Left ventricle myocardium inferior (tissue), 1 donor: ENCODE data around the gene PILRB. TPM values are rescaled to one million over a fixed set of nuclear protein-coding genes. Genes with fewer than 3 reads are reported as not detected.
"Not testable (repeated sequence)": the region's sequence is repeated elsewhere in the genome, so short reads cannot be mapped to it uniquely, and the experiment has no call there.

Experiments used
- DNase-seq: peaks from one replicate; pipeline ENCODE4 v3.0.0-alpha.2; 2020
- H3K27ac ChIP-seq: fragments of 200-600 bp; replicated peaks from 2 replicates; pipeline ENCODE4 v1.8.0; 2021
- H3K27me3 ChIP-seq: fragments of 200-600 bp; 2 replicates; pipeline ENCODE4 v1.8.0; 2021; ENCODE audit warnings: low read depth
- H3K36me3 ChIP-seq: fragments of 200-600 bp; 2 replicates; pipeline ENCODE4 v1.8.0; 2021
- H3K4me1 ChIP-seq: fragments of 200-600 bp; 2 replicates; pipeline ENCODE4 v1.8.0; 2021
- H3K4me3 ChIP-seq: fragments of 200-600 bp; 2 replicates; pipeline ENCODE4 v1.8.0; 2021; ENCODE audit warnings: mild to moderate bottlenecking, moderate library complexity
- H3K9me3 ChIP-seq: fragments of 200-600 bp; replicated peaks from 2 replicates; pipeline ENCODE4 v1.8.0; 2021
- intact Hi-C: fragments of 100-400 bp; cut with micrococcal nuclease; formaldehyde crosslinking; loops from one replicate; pipeline ENCODE4 v1.11.0; 2022
- long read RNA-seq: library from polyadenylated mRNA; unstranded; transcript quantifications from one replicate; pipeline ENCODE4 v2.0.0, GENCODE V29; 2021
- total RNA-seq: library from RNA; stranded (reverse); fragmentation: NEBNext Ultra II Directional; extraction: Animal tissue kit (Norgen Biotek cat#: 25700); gene quantifications from one replicate; pipeline ENCODE4 v1.2.1, GENCODE V29; 2021
- TF ChIP-seq, protein P1 (sequence below): fragments of 200-600 bp; IDR thresholded peaks from 2 replicates; pipeline ENCODE4 v1.8.0; 2021; ENCODE audit warnings: antibody characterized with exemption, mild to moderate bottlenecking, borderline replicate concordance
- donor health status: DM: no; HTN: yes; CAD: no; lungs with severe emphysema.

Gene PILRB
- total RNA-seq, result 10.6 TPM
- long read RNA-seq, partial matches to known transcripts, result 0 of 4 reads
- long read RNA-seq, other reads (novel, unspliced or antisense), result 4 of 4 reads

DNA sequence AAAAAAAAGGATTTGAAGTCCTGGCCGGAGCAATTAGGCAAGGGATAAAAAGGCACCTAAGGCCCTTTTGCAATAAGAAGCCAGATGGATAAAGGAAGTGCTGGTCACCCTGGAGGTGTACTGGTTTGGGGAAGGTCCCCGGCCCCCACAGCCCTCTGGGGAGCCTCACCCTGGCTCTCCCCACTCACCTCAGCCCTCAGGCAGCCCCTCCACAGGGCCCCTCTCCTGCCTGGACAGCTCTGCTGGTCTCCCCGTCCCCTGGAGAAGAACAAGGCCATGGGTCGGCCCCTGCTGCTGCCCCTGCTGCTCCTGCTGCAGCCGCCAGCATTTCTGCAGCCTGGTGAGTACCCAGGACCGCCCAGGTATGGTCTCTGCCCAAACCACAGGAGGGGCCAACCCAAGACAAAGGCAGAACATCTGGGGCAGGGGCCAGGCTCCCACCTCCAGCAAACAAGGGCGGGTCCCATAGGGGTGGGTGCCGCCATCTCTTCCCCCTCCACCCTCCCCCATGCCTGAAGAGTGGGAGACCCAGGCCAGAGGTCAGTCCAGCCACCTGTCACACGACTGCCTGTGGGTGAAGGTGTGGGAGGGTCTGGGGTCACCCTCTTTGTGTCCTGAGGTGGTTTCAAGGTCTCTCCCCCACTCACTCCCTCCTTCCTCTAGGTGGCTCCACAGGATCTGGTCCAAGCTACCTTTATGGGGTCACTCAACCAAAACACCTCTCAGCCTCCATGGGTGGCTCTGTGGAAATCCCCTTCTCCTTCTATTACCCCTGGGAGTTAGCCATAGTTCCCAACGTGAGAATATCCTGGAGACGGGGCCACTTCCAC is at the start of gene PILRB:
Gene PILRB (plus strand): TSS at position 91 of the 830 bp plus-strand sequence. CDS start 186 bp downstream, at position 277.
- TF ChIP-seq, protein P1, sequence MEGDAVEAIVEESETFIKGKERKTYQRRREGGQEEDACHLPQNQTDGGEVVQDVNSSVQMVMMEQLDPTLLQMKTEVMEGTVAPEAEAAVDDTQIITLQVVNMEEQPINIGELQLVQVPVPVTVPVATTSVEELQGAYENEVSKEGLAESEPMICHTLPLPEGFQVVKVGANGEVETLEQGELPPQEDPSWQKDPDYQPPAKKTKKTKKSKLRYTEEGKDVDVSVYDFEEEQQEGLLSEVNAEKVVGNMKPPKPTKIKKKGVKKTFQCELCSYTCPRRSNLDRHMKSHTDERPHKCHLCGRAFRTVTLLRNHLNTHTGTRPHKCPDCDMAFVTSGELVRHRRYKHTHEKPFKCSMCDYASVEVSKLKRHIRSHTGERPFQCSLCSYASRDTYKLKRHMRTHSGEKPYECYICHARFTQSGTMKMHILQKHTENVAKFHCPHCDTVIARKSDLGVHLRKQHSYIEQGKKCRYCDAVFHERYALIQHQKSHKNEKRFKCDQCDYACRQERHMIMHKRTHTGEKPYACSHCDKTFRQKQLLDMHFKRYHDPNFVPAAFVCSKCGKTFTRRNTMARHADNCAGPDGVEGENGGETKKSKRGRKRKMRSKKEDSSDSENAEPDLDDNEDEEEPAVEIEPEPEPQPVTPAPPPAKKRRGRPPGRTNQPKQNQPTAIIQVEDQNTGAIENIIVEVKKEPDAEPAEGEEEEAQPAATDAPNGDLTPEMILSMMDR, result no peak
- Histone ChIP-seq H3K36me3 (peaks cover 99% of the 10 kb centered on the region), H3K9me3 (no peaks in the 10 kb centered on the region), H3K27me3 (no peaks in the 10 kb centered on the region), H3K4me3 (no peak within 1 kb of the TSS), H3K4me1 (no peaks in the 10 kb centered on the region), H3K27ac (no peak within 1 kb of the TSS)
- intact Hi-C loops, result no loop called here
- no peak for DNase-seq

DNA sequence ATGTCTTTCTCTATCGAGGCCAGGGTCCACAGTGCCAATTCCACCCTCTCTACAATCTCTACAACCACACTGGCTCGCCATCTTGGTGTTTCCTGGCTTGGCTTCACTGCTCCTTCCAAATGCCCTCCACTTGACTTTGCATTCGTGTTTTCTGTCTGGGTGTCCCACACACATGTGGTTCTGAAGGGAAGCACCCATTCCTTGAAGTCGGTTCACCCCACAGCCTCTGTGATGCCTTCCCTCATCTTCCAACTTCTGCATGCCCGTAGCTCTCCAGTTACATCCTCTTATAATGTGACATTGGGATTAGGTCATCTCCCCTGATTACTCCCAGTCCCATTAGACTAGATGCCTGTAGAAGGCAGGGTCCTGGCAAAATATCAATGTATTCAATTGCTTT is 39.6 kb upstream of the PILRB start:
- H3K9me3 ChIP-seq, H3K4me3 ChIP-seq, H3K27ac ChIP-seq, H3K4me1 ChIP-seq, H3K27me3 ChIP-seq, H3K36me3 ChIP-seq, DNase-seq, intact Hi-C loops: not testable (repeated sequence)

DNA sequence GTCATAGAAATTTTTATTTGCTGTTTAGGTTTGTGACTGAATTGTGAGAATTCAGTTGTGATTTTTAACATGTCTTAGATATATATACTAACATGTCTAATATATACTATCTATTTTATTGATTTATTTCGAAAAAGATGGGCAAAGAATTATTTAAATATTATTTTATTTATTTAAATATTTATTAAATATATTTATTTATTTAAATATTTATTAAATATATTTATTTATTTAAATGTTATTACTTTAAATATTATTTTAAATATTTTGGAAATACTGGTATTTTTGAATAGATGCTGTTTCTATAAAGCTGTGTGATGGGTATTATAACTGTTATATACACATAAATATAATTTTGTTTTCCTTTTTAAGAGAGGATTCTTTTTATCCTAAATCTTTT is 36.3 kb upstream of the PILRB start:
- H3K27me3 ChIP-seq, H3K9me3 ChIP-seq, intact Hi-C loops, H3K27ac ChIP-seq, H3K4me3 ChIP-seq, DNase-seq, H3K4me1 ChIP-seq: not testable (repeated sequence)
- H3K36me3 ChIP-seq, result peaks cover 28% of the 10 kb centered on the region

DNA sequence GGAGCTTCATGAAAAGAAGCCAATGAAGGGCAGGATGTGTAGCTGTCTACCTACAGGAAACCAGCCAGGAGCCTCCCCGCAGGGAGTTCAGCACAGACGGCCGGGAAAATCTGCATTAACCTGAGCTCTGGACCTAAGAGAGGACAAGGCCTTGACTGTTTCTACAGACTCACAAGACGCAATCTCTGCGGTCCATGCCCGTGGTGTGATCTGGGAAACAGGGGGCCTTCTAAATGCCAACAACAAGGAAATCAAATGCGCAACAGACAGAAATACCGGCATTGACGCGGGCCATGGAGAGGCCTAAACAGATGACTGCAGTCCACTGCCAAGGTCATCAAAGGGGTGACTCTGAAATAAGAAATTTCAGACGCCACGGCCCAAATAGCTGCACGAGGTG is 33.7 kb upstream of the PILRB start:
- DNase-seq, H3K4me3 ChIP-seq, H3K27ac ChIP-seq, H3K27me3 ChIP-seq, H3K9me3 ChIP-seq, H3K4me1 ChIP-seq, intact Hi-C loops: not testable (repeated sequence)
- H3K36me3 ChIP-seq, result peaks cover 45% of the 10 kb centered on the region

DNA sequence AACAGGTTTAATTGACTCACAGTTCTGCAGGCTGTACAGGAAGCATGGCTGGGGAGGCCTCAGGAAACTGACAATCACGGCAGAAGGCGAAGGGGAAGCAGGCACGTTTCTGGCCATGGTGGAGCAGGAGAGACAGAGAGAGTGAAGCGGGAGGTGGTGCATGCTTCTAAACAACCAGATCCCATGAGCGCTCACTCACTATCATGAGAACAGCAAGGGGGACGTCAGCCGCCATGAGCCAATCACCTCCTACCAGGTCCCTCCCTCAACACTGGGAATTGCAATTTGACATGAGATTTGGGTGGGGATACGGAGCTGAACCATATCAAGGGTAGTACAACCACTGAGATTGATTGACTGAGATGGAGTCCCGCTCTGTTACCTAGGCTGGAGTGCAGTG is 32.2 kb upstream of the PILRB start:
- peaks cover 51% of the 10 kb centered on the region for H3K36me3 ChIP-seq
- not testable (repeated sequence) for H3K4me3 ChIP-seq

DNA sequence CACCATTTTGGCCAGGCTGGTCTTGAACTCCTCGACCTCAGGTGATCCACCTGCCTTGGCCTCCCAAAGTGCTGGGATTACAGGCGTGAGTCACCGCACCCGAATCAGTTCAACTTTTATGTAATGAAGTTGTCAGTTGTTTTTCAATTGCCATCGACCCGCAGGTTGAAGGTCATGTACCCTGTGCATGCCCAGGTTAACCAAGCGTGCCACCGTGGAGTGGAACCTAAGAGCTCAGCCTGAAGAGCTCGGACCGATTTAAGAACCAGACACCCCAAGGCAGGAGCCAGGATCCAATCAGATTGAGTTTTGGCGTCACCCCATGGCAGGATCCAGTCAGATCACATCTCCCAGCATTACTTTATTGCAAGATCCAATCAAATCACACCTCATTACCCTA is 31.0 kb upstream of the PILRB start:
- H3K9me3 ChIP-seq, intact Hi-C loops, H3K27ac ChIP-seq, H3K4me3 ChIP-seq, H3K27me3 ChIP-seq, DNase-seq, H3K4me1 ChIP-seq: not testable (repeated sequence)
- peaks cover 51% of the 10 kb centered on the region for H3K36me3 ChIP-seq

More for the DNA sequence above, 32.2 kb upstream of the PILRB start:
- H3K9me3 ChIP-seq, H3K4me1 ChIP-seq, intact Hi-C loops, H3K27ac ChIP-seq, DNase-seq, H3K27me3 ChIP-seq: not testable (repeated sequence)

DNA sequence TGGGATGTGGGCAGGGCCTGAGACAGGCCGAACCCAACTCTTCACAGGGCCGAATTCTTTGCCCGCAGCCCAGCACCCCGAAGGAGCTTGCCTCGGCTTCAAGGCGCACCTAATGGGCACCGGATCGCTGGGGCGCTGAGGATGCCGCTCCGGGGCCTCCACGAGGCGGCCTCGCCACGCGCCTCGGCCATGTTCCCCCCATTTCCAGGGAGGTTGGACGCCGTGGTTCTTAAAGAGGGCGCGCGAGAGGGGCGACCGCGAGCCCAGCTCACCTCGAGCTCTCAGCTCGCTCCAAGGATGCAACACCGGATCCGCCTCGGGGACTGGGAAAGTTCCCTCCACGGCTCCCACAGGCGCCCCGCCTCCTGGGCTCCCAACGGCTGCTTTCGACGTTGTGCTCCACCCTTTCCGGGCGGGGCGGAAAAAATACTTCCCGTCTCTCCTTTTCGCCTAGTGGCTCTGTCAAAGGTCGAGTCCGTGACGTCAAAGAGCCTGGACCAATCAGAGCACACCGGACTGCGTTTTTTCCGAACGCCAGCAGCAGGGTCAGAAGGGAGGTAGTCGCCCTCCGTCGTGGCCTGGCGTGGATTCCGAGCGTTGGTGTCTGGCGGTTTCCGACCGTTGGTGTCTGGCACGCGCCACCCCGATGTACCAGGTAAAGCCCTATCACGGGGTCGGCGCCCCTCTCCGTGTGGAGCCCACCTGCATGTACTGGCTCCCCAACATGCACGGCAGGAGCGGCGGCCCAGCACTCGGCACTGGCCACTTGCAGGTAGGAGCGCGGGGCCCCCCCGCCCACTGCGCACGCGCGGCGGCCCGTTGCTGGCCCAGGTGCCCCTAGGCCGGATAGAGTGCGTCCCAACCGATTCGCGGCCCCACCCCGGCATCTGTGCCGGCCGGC is 22.1 kb upstream of the PILRB start:
- peak overlapping the region; percentile 96 for H3K27ac ChIP-seq
- intact Hi-C loops, H3K27me3 ChIP-seq, H3K9me3 ChIP-seq: not testable (repeated sequence)
- DNase-seq, result peak; percentile 93
- H3K36me3 ChIP-seq, result peaks cover 16% of the 10 kb centered on the region
- H3K4me1 ChIP-seq, result peaks cover 26% of the 10 kb centered on the region
- peak overlapping the region; percentile 78 for H3K4me3 ChIP-seq

DNA sequence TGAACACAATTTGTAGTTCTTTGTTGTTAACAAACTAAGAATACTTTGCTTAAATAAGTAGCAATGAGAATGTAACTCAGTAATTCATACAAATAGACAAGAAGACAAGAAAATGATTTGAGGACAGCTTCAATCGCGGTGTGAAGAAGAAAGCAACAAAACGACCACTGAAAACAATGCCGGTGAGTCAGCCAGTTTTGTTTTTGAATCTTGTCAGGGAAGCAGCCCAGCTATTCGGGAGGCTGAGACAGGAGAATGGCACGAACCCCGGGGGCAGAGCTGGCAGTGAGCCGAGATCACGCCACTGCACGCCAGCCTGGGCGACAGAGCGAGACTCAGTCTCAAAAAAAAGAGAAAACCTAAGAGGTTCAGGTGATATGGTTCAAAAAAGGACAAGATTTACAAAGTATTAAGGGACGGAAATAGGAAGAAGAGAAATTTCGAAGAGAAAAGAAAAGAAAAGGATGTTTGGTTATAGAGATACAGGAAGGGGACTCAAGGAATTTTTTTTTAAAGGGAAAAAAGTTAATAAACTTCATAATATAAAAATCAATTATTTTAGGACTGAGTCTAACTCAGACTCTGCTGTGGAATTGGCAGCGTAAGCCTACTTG is 19.7 kb upstream of the PILRB start:
- DNase-seq, intact Hi-C loops, H3K27ac ChIP-seq, H3K9me3 ChIP-seq, H3K4me3 ChIP-seq, H3K27me3 ChIP-seq: not testable (repeated sequence)
- H3K4me1 ChIP-seq, result peaks cover 39% of the 10 kb centered on the region
- peaks cover 30% of the 10 kb centered on the region for H3K36me3 ChIP-seq

DNA sequence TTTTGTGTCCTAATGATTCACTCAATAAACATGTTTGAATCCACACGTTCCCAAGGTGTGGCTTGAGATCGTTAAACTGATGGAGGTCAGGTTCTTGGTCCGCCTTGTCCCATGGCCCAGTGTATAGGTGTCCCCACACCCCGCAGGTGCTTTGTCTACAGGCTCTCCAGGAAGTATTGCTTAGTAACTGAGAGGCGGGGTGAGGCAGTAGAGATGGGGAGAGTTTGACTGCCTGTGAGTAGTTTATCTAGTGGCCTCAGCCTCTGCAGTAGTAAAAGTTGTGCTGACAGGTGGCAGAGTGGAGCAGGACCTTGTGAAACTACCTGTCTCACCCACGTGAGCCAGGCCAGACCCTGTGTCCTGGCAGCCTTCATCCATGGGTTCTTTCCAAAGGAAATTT is 16.6 kb upstream of the PILRB start:
- intact Hi-C loops, DNase-seq, H3K27me3 ChIP-seq, H3K9me3 ChIP-seq, H3K4me3 ChIP-seq, H3K27ac ChIP-seq: not testable (repeated sequence)
- Histone ChIP-seq H3K4me1 (peaks cover 54% of the 10 kb centered on the region), H3K36me3 (peaks cover 36% of the 10 kb centered on the region)
